Measurements from ENCODE around the gene HSP90AB1.

Gene HSP90AB1

DNA sequence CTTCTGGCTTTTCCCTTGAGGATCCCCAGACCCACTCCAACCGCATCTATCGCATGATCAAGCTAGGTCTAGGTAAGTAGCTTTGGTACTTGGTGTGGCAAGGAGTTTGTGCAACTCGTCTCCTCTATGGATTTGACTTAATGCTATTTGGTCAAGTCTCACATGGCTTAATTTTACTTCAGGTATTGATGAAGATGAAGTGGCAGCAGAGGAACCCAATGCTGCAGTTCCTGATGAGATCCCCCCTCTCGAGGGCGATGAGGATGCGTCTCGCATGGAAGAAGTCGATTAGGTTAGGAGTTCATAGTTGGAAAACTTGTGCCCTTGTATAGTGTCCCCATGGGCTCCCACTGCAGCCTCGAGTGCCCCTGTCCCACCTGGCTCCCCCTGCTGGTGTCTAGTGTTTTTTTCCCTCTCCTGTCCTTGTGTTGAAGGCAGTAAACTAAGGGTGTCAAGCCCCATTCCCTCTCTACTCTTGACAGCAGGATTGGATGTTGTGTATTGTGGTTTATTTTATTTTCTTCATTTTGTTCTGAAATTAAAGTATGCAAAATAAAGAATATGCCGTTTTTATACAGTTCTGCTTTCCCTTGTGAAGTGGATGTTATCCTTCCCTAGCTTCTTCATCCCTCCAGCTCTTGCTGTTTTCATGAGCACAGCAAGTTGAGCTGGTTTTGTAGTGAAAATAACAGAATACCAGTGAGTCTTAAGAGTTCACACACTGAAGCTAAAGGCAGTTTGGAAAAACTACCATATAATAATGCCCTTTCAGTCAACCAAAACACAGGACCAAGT lies 6.6 kb downstream of the HSP90AB1 start:
- in situ Hi-C loops (cut with HindIII; ENCODE audit: low sequenced_read_pairs): no loop called here

- in situ Hi-C loops (cut with HindIII; ENCODE audit: low sequenced_read_pairs): loop anchor here (5.0 kb wide), 1 partner anchor 102 kb away; no protein-coding TSS in a partner anchor
These were observed 7.5 kb downstream of the HSP90AB1 start for GRCh38 chr6:44254191-44255104.

- in situ Hi-C loops (cut with HindIII; ENCODE audit: low sequenced_read_pairs): loop anchor here (5.0 kb wide), 1 partner anchor 103 kb away; no protein-coding TSS in a partner anchor
These were observed 8.4 kb downstream of the HSP90AB1 start for GRCh38 chr6:44255105-44255808.

DNA sequence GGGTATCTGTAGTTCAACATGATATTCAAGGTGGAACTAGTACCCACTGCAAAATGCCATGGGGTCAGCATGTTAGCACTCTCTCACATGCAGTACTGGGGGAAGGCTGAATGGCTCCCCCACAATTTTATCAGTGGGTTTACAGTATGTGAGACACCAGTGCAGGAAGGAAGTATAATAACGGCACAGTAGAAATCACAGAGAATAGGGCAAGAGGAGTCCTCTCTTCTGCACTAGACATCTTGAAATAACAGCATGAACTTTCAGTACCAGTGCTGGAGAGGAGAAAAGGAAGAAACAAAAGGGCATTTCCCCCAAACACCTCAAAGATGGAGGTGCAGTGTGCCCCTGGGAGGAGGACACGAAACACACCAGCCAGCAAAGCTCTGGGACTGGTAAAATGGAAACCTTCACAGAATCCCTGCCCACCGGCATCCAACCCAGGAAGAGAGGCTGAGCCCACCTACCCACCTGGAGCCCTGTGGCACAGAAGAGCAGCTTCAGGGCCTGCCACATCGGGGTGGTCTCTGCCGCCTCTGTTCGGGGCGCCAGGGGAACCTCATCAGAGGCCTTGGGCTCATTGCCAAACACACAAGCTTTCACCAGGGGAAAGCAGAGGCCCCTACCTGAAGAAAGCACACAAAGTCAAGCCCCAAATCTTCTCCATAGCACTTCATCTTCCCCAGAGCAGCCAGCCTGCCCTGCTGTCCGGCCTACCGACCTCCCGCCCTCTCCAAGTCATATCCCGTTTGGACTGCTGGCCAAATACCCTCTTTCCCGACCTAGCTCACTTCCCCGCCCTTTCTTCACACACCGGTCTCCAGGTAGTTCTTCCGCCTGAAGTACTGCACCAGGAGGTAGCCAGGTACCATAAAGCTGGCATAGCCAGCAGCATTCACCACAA lies 9.2 kb downstream of the HSP90AB1 start:
- in situ Hi-C loops (cut with HindIII; ENCODE audit: low sequenced_read_pairs): loop anchor here (5.0 kb wide), 1 partner anchor 104 kb away; no protein-coding TSS in a partner anchor

DNA sequence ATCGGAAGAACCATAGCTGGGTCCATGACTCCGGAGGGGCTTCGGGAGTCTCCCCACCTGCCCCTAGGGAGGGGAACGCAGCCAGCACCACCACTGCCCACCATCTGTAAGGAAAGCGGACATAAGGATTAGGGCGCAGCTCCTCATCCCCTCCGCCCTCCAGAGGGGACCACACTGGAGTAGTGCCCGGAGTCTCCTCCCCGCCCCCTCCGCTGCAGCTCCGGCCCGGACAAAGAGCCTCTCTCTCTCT lies 9.8 kb downstream of the HSP90AB1 start:
- in situ Hi-C loops (cut with HindIII; ENCODE audit: low sequenced_read_pairs): loop anchor here (5.0 kb wide), 1 partner anchor 104 kb away; no protein-coding TSS in a partner anchor

GRCh38 chr6:44257025-44257752 lies 10.3 kb downstream of the HSP90AB1 start, which contains the start of gene SLC35B2:
TSS of gene SLC35B2 (minus strand) at chr6:44257528. CDS start at chr6:44257410, 118 bp downstream.
- in situ Hi-C loops (cut with HindIII; ENCODE audit: low sequenced_read_pairs): loop anchor here (5.0 kb wide), 1 partner anchor 105 kb away; no protein-coding TSS in a partner anchor

GRCh38 chr6:44257753-44258324 lies 10.9 kb downstream of the HSP90AB1 start:
- in situ Hi-C loops (cut with HindIII; ENCODE audit: low sequenced_read_pairs): loop anchor here (5.0 kb wide), 1 partner anchor 106 kb away; no protein-coding TSS in a partner anchor

GRCh38 chr6:44258325-44258863 lies 11.5 kb downstream of the HSP90AB1 start:
- in situ Hi-C loops (cut with HindIII; ENCODE audit: low sequenced_read_pairs): loop anchor here (5.0 kb wide), 1 partner anchor 106 kb away; no protein-coding TSS in a partner anchor

GRCh38 chr6:44258921-44259320 lies 12.0 kb downstream of the HSP90AB1 start:
- in situ Hi-C loops (cut with HindIII; ENCODE audit: low sequenced_read_pairs): loop anchor here (5.0 kb wide), 1 partner anchor 107 kb away; no protein-coding TSS in a partner anchor

DNA sequence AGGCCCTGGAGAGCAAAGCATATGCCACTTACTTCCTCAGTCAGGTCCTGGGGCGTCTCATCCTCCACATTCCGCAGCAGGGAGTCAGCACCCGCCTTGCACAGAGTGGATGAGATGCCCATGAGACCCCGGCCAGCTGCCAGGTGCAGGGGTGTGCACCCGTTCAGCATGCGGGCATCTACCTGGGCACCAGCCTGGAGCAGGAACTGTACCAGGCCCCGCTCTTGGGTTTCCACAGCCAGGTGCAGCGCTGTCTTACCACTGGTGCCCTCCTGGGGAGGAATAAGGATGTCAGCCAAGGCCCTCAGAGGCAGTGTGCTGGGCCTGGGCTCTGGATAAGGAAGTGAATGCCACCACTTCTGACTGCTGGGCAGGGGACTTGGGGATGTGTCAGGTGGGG lies 13.1 kb downstream of the HSP90AB1 start:
- in situ Hi-C loops (cut with HindIII; ENCODE audit: low sequenced_read_pairs): no loop called here

GRCh38 chr6:44260451-44261297 lies 13.8 kb downstream of the HSP90AB1 start:
- in situ Hi-C loops (cut with HindIII; ENCODE audit: low sequenced_read_pairs): no loop called here

GRCh38 chr6:44261581-44261980 lies 14.7 kb downstream of the HSP90AB1 start:
- in situ Hi-C loops (cut with HindIII; ENCODE audit: low sequenced_read_pairs): no loop called here

GRCh38 chr6:44262467-44263353 lies 15.8 kb downstream of the HSP90AB1 start:
- in situ Hi-C loops (cut with HindIII; ENCODE audit: low sequenced_read_pairs): no loop called here

- in situ Hi-C loops (cut with HindIII; ENCODE audit: low sequenced_read_pairs): no loop called here
These were observed 16.6 kb downstream of the HSP90AB1 start for GRCh38 chr6:44263354-44264100.

DNA sequence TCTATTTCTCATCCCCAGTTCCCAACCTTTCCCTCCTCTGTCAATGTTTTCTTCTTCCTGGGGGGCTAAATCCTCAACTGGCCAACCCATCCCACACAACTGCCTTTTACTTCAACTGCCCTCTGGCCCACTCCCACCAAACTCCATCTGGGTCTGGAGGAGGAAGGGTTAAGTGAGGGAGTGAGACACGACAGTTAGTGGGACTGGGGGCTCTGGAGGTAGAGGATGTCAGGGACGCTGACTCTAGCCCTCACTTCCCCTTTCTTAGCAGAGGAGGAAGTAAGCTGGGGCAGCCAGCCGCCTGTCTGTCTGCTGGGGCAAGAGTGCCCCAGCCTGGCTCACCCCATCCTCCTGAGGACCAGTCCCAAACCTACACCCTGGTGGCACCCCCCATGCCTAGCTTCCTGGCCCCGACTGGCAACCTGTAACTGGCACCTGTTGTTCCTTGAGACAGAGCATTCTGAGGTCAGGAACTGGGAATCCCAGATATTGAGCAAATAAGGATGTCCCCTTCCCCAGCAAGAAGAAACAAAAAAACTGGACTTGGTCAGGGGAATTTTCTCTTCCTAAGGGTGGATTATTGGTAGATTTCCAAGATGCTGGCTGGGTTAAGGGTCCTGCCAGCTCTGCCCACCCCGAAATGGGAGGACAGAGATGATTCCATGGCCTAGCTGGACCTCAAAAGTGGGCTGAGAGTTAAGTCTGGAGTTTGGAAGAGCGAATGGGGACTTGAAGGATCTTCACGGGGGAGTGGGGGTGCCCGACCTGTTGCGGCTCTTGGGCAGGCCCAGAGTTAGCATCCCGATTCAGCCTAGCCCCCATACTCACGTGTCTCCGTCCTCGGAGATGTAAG lies 17.5 kb downstream of the HSP90AB1 start:
- in situ Hi-C loops (cut with HindIII; ENCODE audit: low sequenced_read_pairs): loop anchor here (5.0 kb wide), 2 partner anchors 43 to 73 kb away; no protein-coding TSS in a partner anchor

Measured in endothelial cell of hepatic sinusoid (primary cell).